Hepatocyte (in vitro differentiated cells): ENCODE data around the gene TCL1B.

Source experiments
- EZH2 ChIP-seq: fragments of 200-600 bp; sonication (generic); IDR thresholded peaks from 2 replicates; pipeline ENCODE4 v1.6.1; 2016; ENCODE audit warnings: antibody characterized with exemption, mild to moderate bottlenecking, borderline replicate concordance
- TF ChIP-seq, protein P1 (sequence below): fragments of 200-600 bp; sonication (generic); IDR thresholded peaks from 2 replicates; pipeline ENCODE4 v1.5.1; 2016; ENCODE audit warnings: antibody characterized with exemption, mild to moderate bottlenecking; ENCODE audit not compliant: poor library complexity

DNA sequence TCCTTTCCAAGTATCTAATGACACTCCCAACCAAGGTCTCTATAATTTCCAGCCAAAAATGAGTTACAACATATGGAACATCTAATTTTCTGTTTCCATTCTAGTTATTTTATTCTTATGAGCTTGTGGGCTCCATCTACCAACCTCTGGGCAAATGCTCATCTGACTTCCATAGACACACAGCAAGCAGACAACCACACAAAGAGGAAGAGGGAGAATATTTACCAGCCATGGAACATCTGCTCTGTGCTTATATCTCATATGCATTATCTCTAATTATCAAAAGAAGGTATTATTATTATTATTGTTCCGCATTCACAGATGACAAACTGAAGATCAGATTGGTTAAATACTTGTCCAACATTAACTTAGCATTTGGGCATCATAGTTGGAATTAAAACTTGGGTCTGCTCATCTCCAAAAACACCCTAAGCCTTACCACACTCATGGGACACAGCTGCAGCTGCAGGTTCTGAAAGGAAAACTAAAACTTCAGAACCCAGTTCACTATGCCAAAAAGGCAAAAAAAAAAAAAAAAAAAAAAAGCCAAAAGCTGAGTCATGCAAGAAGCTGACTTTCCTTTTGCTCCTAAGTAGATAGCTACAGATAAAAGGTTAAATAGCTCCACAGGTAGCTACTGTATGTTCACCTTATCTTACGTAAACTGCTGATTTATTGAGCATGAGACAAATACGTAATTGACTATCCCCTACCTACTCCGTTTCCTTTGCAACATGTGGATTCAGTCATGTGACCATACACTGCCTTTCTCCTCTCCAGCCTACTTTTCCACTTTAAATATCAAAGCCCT is 23.6 kb upstream of the TCL1B start:
- TF ChIP-seq, protein P1, sequence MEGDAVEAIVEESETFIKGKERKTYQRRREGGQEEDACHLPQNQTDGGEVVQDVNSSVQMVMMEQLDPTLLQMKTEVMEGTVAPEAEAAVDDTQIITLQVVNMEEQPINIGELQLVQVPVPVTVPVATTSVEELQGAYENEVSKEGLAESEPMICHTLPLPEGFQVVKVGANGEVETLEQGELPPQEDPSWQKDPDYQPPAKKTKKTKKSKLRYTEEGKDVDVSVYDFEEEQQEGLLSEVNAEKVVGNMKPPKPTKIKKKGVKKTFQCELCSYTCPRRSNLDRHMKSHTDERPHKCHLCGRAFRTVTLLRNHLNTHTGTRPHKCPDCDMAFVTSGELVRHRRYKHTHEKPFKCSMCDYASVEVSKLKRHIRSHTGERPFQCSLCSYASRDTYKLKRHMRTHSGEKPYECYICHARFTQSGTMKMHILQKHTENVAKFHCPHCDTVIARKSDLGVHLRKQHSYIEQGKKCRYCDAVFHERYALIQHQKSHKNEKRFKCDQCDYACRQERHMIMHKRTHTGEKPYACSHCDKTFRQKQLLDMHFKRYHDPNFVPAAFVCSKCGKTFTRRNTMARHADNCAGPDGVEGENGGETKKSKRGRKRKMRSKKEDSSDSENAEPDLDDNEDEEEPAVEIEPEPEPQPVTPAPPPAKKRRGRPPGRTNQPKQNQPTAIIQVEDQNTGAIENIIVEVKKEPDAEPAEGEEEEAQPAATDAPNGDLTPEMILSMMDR = no peak
- no peak for TF ChIP-seq EZH2
